Measurements from ENCODE around the gene RRP8.

RRP8 gene

GRCh38 chr11:6574816-6575715 is 28.4 kb downstream of the RRP8 start:
- no peak for TF ChIP-seq CTCF (IDR thresholded peaks at IDR 0.05; ENCODE audit: low read depth, low read length)
- H3K4me3 ChIP-seq (ENCODE audit: low read depth, low read length) = no peak overlapping the region

- TF ChIP-seq CTCF (IDR thresholded peaks at IDR 0.05; ENCODE audit: low read depth, low read length) = no peak
- no peak overlapping the region for H3K4me3 ChIP-seq (ENCODE audit: low read depth, low read length)
These were observed 31.2 kb downstream of the RRP8 start for GRCh38 chr11:6572215-6572614.

GRCh38 chr11:6571434-6572008 is 31.9 kb downstream of the RRP8 start:
- no peak overlapping the region for H3K4me3 ChIP-seq (ENCODE audit: low read depth, low read length)
- no peak for TF ChIP-seq CTCF (IDR thresholded peaks at IDR 0.05; ENCODE audit: low read depth, low read length)

GRCh38 chr11:6570691-6571427 is 32.6 kb downstream of the RRP8 start:
- H3K4me3 ChIP-seq (ENCODE audit: low read depth, low read length) = no peak overlapping the region
- no peak for TF ChIP-seq CTCF (IDR thresholded peaks at IDR 0.05; ENCODE audit: low read depth, low read length)

- H3K4me3 ChIP-seq (ENCODE audit: low read depth, low read length) = no peak overlapping the region
- no peak for TF ChIP-seq CTCF (IDR thresholded peaks at IDR 0.05; ENCODE audit: low read depth, low read length)
These were observed 33.7 kb downstream of the RRP8 start for GRCh38 chr11:6569706-6570105.

- no peak overlapping the region for H3K4me3 ChIP-seq (ENCODE audit: low read depth, low read length)
- TF ChIP-seq CTCF (IDR thresholded peaks at IDR 0.05; ENCODE audit: low read depth, low read length) = no peak
These were observed 35.1 kb downstream of the RRP8 start for GRCh38 chr11:6568191-6568918.
